Panc1 (cell line): Measurements from ENCODE around the gene RIF1. TPM values are rescaled to one million over a fixed set of nuclear protein-coding genes. Genes with fewer than 3 reads are reported as not detected.

Source experiments
- ATAC-seq: fragments of 200-7000 bp; cut with Tn5 transposase; 2 replicates; pipeline ENCODE4 v1.9.1; 2020; ENCODE audit warnings: mild to moderate bottlenecking, moderate library complexity
- BruUV-seq: library from RNA; stranded (reverse); fragments of 400-500 nt; replicated peaks from 2 replicates; lab custom pipeline; 2021; lab: Mats Ljungman, UMichigan
- CTCF ChIA-PET: fragments of 300-600 bp; sonication (Branson Sonifier 250); formaldehyde crosslinking; loops from one replicate; lab custom pipeline; 2022; ENCODE audit warnings: antibody characterized with exemption; lab: Charles Lee
- POLR2A ChIA-PET: fragments of 300-600 bp; sonication (Branson Sonifier 250); formaldehyde crosslinking; loops from one replicate; lab custom pipeline; 2022; ENCODE audit warnings: antibody characterized with exemption; lab: Charles Lee
- DNase-seq: peaks from one replicate; pipeline ENCODE4 v3.0.0-alpha.2; 2010; ENCODE audit warnings: low read depth, low spot score
- H3K27ac ChIP-seq: 2 replicates; pipeline ENCODE4 v1.5.1; 2011; ENCODE audit warnings: mild to moderate bottlenecking, low read length, inconsistent platforms
- H3K27me3 ChIP-seq: fragments of 200-500 bp; sonication (Bioruptor generic); 2 replicates; pipeline ENCODE4 v1.6.0; 2014; ENCODE audit warnings: low read length, inconsistent platforms; ENCODE audit not compliant: control insufficient read depth, insufficient read depth
- H3K36me3 ChIP-seq: fragments of 200-500 bp; sonication (Bioruptor generic); 2 replicates; pipeline ENCODE4 v1.5.1; 2014; ENCODE audit warnings: inconsistent platforms, mild to moderate bottlenecking, low read length, moderate library complexity; ENCODE audit not compliant: control insufficient read depth, insufficient read depth
- H3K4me1 ChIP-seq: 2 replicates; pipeline ENCODE4 v1.5.1; 2011; ENCODE audit warnings: inconsistent platforms, mild to moderate bottlenecking, low read length, moderate library complexity; ENCODE audit not compliant: control insufficient read depth, insufficient read depth
- H3K4me3 ChIP-seq, 2 experiments: 2 replicates each; pipeline ENCODE4 v1.5.1; 2011 to 2012; ENCODE audit warnings: low read depth in 2 of 2, low read length in 2 of 2, mild to moderate bottlenecking in 2 of 2, inconsistent platforms in 1 of 2, moderate library complexity in 1 of 2
- H3K9me3 ChIP-seq: fragments of 200-500 bp; sonication (Bioruptor generic); 2 replicates; pipeline ENCODE4 v1.5.1; 2014; ENCODE audit warnings: low read depth, mild to moderate bottlenecking, inconsistent platforms, low read length, moderate library complexity; ENCODE audit not compliant: control insufficient read depth, insufficient read depth
- POLR2AphosphoS5 ChIP-seq: IDR thresholded peaks from 2 replicates; pipeline ENCODE4 v1.6.1; 2012; ENCODE audit warnings: mild to moderate bottlenecking, low read depth, low read length, moderate library complexity
- SIN3A ChIP-seq: IDR thresholded peaks from 2 replicates; pipeline ENCODE4 v1.6.1; 2012; ENCODE audit warnings: low read depth, mild to moderate bottlenecking, low read length, moderate library complexity, borderline replicate concordance; ENCODE audit not compliant: insufficient read depth
- TCF7L2 ChIP-seq: IDR thresholded peaks from 2 replicates; pipeline ENCODE4 v1.6.1; 2011; ENCODE audit warnings: mild to moderate bottlenecking, low read depth, low read length, inconsistent platforms
- in situ Hi-C: cut with HindIII; loops from 2 replicates; pipeline ENCODE4 v1.10.0; 2016; ENCODE audit warnings: low sequenced_read_pairs, low pct_unique_long_range_greater_than_20kb
- intact Hi-C: fragments of 100-400 bp; cut with micrococcal nuclease; formaldehyde crosslinking; loops from one replicate; pipeline ENCODE4 v1.10.0; 2022; ENCODE audit not compliant: unreplicated experiment
- total RNA-seq: library from RNA; stranded (reverse); gene quantifications from one replicate; pipeline ENCODE4 v1.2.1, GENCODE V29; 2021; ENCODE audit not compliant: unreplicated experiment
- TF ChIP-seq, protein P1 (sequence below): fragments of 450-650 bp; IDR thresholded peaks from 2 replicates; pipeline ENCODE4 v1.5.1; 2017; ENCODE audit warnings: mild to moderate bottlenecking
- TF ChIP-seq, protein P2 (sequence below), 2 experiments: IDR thresholded peaks; 2 replicates each; pipeline ENCODE4 v1.6.1; 2011 to 2012; ENCODE audit warnings: low read depth in 2 of 2, control low read depth in 1 of 2, low read length in 1 of 2, mild to moderate bottlenecking in 1 of 2, moderate library complexity in 1 of 2; ENCODE audit not compliant: insufficient read depth in 1 of 2

Gene RIF1
- total RNA-seq, 1 experiment from 2014 or later = 57.7 TPM

DNA sequence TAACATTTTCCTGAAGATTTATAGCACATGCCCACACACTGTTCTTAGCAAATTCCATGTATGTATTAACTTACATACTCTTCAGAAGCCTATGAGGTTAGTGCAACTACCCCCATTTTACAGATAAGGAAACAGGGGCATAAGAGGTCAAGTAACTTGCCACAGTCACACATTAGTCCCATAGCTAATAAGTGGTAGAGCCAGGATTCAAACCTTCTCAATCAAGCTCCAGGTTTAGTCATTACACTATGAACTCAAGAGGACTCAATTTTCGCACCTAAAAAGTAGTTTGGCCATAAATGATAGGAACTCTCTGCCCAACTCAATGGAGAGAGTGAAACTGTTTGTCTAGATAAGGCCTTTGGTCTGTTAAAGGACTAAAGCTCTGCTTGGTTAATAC is 9.7 kb upstream of the RIF1 start:
- no peak overlapping the region for H3K27ac ChIP-seq
- no TSS peak for BruUV-seq
- H3K27me3 ChIP-seq = no peaks in the 10 kb centered on the region
- TF ChIP-seq TCF7L2 = no peak
- no peak for TF ChIP-seq SIN3A
- TF ChIP-seq, protein P1, sequence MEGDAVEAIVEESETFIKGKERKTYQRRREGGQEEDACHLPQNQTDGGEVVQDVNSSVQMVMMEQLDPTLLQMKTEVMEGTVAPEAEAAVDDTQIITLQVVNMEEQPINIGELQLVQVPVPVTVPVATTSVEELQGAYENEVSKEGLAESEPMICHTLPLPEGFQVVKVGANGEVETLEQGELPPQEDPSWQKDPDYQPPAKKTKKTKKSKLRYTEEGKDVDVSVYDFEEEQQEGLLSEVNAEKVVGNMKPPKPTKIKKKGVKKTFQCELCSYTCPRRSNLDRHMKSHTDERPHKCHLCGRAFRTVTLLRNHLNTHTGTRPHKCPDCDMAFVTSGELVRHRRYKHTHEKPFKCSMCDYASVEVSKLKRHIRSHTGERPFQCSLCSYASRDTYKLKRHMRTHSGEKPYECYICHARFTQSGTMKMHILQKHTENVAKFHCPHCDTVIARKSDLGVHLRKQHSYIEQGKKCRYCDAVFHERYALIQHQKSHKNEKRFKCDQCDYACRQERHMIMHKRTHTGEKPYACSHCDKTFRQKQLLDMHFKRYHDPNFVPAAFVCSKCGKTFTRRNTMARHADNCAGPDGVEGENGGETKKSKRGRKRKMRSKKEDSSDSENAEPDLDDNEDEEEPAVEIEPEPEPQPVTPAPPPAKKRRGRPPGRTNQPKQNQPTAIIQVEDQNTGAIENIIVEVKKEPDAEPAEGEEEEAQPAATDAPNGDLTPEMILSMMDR = no peak
- TF ChIP-seq, protein P2, sequence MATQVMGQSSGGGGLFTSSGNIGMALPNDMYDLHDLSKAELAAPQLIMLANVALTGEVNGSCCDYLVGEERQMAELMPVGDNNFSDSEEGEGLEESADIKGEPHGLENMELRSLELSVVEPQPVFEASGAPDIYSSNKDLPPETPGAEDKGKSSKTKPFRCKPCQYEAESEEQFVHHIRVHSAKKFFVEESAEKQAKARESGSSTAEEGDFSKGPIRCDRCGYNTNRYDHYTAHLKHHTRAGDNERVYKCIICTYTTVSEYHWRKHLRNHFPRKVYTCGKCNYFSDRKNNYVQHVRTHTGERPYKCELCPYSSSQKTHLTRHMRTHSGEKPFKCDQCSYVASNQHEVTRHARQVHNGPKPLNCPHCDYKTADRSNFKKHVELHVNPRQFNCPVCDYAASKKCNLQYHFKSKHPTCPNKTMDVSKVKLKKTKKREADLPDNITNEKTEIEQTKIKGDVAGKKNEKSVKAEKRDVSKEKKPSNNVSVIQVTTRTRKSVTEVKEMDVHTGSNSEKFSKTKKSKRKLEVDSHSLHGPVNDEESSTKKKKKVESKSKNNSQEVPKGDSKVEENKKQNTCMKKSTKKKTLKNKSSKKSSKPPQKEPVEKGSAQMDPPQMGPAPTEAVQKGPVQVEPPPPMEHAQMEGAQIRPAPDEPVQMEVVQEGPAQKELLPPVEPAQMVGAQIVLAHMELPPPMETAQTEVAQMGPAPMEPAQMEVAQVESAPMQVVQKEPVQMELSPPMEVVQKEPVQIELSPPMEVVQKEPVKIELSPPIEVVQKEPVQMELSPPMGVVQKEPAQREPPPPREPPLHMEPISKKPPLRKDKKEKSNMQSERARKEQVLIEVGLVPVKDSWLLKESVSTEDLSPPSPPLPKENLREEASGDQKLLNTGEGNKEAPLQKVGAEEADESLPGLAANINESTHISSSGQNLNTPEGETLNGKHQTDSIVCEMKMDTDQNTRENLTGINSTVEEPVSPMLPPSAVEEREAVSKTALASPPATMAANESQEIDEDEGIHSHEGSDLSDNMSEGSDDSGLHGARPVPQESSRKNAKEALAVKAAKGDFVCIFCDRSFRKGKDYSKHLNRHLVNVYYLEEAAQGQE (IDR thresholded peaks at IDR 0.05; ENCODE audit: insufficient read depth in 1 of 2, low read depth in 2 of 2, low read length in 1 of 2) = no peak
- TF ChIP-seq POLR2AphosphoS5 = no peak
- ATAC-seq = no peak
- no peak overlapping the region for H3K4me3 ChIP-seq
- ChIA-PET POLR2A (no interaction called here), CTCF (no interaction called here)
- in situ Hi-C loops (no loop called here), intact Hi-C loops (loop anchor here (10.0 kb wide), 1 partner anchor 105 kb away; no protein-coding TSS in a partner anchor)
- H3K4me1 ChIP-seq = no peaks in the 10 kb centered on the region
- no peak for DNase-seq
- H3K9me3 ChIP-seq = no peaks in the 10 kb centered on the region
- H3K36me3 ChIP-seq = no peaks in the 10 kb centered on the region

DNA sequence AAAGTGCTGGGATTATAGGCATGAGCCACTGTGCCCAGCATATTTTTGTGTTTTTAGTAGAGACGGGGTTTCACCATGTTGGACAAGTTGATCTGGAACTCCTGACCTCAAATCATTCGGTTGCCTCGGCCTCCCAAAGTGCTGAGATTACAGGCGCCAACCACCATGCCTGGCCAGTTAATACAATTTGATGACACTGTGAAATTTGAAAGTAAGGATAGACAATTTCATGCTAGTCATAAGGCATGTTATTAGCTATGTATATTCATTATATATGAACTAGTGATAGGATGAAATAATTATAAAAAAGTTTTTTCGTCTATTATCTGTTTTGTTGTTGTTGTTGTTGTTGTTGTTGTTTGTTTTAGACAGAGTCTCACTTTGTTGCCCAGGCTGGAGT is 8.6 kb upstream of the RIF1 start:
- ATAC-seq (no peak), DNase-seq (no peak)
- H3K27ac ChIP-seq = no peak overlapping the region
- H3K27me3 ChIP-seq = no peaks in the 10 kb centered on the region
- H3K4me1 ChIP-seq = no peaks in the 10 kb centered on the region
- BruUV-seq = no TSS peak
- no peak overlapping the region for H3K4me3 ChIP-seq
- ChIA-PET CTCF (interaction anchor here (0.7 kb wide), 1 partner anchor 101 kb away, joined by 5 read pairs; no protein-coding TSS in a partner anchor), POLR2A (no interaction called here)
- no peaks in the 10 kb centered on the region for H3K36me3 ChIP-seq
- TF ChIP-seq, protein P1 = no peak
- TF ChIP-seq, protein P2 (IDR thresholded peaks at IDR 0.05; ENCODE audit: insufficient read depth in 1 of 2, low read depth in 2 of 2, low read length in 1 of 2) = no peak
- no peak for TF ChIP-seq TCF7L2
- no peaks in the 10 kb centered on the region for H3K9me3 ChIP-seq
- in situ Hi-C loops = no loop called here
- intact Hi-C loops = loop anchor here (10.0 kb wide), 1 partner anchor 106 kb away; no protein-coding TSS in a partner anchor
